Hepatocyte (in vitro differentiated cells): Measurements from ENCODE around the gene HEPN1.

ENCODE experiments used
- EZH2 ChIP-seq: fragments of 200-600 bp; sonication (generic); IDR thresholded peaks from 2 replicates; pipeline ENCODE4 v1.6.1; 2016; ENCODE audit warnings: antibody characterized with exemption, mild to moderate bottlenecking, borderline replicate concordance
- EZH2phosphoT487 ChIP-seq: fragments of 200-600 bp; sonication (generic); IDR thresholded peaks from one replicate; pipeline ENCODE4 v1.6.1; 2018; ENCODE audit warnings: antibody characterized with exemption, mild to moderate bottlenecking, low read depth, moderate library complexity; ENCODE audit not compliant: unreplicated experiment, severe bottlenecking
- TF ChIP-seq, protein P1 (sequence below): fragments of 200-600 bp; sonication (generic); IDR thresholded peaks from 2 replicates; pipeline ENCODE4 v1.5.1; 2016; ENCODE audit warnings: antibody characterized with exemption, mild to moderate bottlenecking; ENCODE audit not compliant: poor library complexity

DNA sequence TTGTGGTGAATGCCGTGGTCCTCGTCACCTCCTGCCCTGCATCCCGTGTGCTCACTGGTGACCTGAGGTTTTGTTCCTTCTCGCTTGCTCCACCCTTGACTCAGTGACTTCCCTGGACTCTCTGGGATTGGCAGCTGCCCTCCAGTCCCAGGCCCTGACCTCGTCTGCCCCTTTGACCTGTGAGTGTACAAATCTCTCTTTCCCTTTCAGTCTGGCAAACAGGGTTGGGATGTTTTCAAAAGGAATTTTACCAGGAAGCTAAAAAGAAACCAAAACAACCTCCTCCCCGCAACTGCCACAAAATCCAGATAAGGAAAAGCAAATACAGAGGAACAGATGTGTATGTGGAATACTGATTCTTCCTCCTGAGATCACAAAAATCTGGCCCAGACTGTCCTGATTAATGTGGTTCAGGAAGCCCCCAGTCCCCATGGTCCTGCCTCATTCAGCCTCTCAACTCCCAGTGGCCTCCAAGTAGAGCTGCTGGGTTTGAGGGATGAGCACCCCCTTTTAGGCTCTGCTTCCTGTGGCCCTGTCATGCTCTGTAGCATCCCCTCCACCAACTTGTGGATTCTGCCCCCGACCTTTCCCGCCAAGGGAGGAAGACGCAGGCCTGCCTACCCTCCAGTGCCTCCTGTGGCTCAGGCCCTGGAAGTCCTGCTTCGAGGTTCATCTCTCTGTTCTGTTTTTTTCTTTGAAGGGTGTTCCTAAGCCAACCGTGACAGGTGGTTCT, 36.5 kb upstream of the HEPN1 start:
- TF ChIP-seq, protein P1, sequence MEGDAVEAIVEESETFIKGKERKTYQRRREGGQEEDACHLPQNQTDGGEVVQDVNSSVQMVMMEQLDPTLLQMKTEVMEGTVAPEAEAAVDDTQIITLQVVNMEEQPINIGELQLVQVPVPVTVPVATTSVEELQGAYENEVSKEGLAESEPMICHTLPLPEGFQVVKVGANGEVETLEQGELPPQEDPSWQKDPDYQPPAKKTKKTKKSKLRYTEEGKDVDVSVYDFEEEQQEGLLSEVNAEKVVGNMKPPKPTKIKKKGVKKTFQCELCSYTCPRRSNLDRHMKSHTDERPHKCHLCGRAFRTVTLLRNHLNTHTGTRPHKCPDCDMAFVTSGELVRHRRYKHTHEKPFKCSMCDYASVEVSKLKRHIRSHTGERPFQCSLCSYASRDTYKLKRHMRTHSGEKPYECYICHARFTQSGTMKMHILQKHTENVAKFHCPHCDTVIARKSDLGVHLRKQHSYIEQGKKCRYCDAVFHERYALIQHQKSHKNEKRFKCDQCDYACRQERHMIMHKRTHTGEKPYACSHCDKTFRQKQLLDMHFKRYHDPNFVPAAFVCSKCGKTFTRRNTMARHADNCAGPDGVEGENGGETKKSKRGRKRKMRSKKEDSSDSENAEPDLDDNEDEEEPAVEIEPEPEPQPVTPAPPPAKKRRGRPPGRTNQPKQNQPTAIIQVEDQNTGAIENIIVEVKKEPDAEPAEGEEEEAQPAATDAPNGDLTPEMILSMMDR: no peak
- TF ChIP-seq EZH2 (no peak), EZH2phosphoT487 (no peak)
